GM12875 (cell line): ENCODE results near the gene MYO3B.
"Not testable (repeated sequence)": the region's sequence is repeated elsewhere in the genome, so short reads cannot be mapped to it uniquely, and the experiment has no call there.

Experiments
- H3K4me3 ChIP-seq: one replicate; pipeline ENCODE4 v1.5.1; 2011; ENCODE audit warnings: low read depth, low read length, control low read depth
- CTCF ChIP-seq: IDR thresholded peaks from 2 replicates; pipeline ENCODE4 v1.5.1; 2011; ENCODE audit warnings: low read depth, mild to moderate bottlenecking, control low read depth, inconsistent platforms, low read length, moderate library complexity, borderline replicate concordance; ENCODE audit not compliant: insufficient read depth

MYO3B gene

GRCh38 chr2:170533156-170533555, 355.2 kb downstream of the MYO3B start:
- no peak for TF ChIP-seq CTCF
- no peak overlapping the region for H3K4me3 ChIP-seq

GRCh38 chr2:170535552-170535951, 357.6 kb downstream of the MYO3B start:
- no peak overlapping the region for H3K4me3 ChIP-seq
- TF ChIP-seq CTCF, result no peak

- H3K4me3 ChIP-seq, result no peak overlapping the region
- TF ChIP-seq CTCF, result no peak
These were observed 366.9 kb downstream of the MYO3B start for GRCh38 chr2:170544817-170545216.

GRCh38 chr2:170548304-170548703, 370.4 kb downstream of the MYO3B start:
- no peak overlapping the region for H3K4me3 ChIP-seq
- no peak for TF ChIP-seq CTCF

- H3K4me3 ChIP-seq, result no peak overlapping the region
- no peak for TF ChIP-seq CTCF
These were observed 372.6 kb downstream of the MYO3B start for GRCh38 chr2:170550501-170550900.

- H3K4me3 ChIP-seq, result not testable (repeated sequence)
These were observed 374.0 kb downstream of the MYO3B start for GRCh38 chr2:170551899-170552298.

GRCh38 chr2:170553748-170554147, 375.8 kb downstream of the MYO3B start:
- no peak overlapping the region for H3K4me3 ChIP-seq

More at GRCh38 chr2:170553748-170554147, 375.8 kb downstream of the MYO3B start:
- no peak for TF ChIP-seq CTCF
